ENCODE results near the gene TEKT3.

The TEKT3 gene
- total RNA-seq, result 0 to 0.24 reads per million in 2 experiments

- DNase-seq (ENCODE audit: low read depth), result no peak
Observed at GRCh38 chr17:15341385-15341849, at the start of gene TEKT3. Gene TEKT3, minus strand, starts transcription at chr17:15341597. Its CDS starts 10,012 bp downstream, at chr17:15331585.

DNA sequence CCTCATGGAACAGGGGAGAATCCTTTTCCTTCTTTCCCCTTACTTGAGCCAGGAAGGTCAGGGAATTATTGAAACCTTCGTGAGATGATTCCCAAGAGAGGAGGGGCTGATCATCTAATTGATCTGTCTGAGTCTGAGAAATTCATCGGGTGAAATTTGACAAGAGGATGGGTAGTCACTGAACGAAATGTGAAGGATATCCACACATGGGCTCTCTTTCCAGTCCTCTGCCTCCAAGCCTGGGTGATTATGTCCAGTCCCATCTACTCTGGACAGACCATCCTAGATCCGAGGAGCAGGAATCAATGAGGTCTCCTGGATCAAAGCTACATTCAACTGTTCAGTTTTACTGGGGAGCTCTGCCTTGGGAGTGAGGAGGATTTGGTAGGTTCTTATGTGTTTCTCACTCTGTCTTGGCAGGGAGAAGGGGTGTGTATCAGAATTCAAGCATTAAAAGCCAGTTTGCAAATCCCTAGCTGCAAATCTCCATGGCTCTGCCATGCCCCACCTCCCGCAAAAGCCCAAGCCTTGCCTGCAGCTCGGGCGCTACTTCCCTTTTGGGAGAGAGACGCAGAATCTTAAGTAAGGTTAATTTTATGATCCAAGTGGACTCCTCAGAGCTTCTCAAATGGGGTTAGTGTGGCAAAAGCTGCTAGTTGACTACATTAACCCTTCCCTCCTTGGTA, 47.1 kb upstream of the TEKT3 start:
- no peak for DNase-seq (ENCODE audit: low read depth)

- DNase-seq (ENCODE audit: low read depth), result no peak
Observed at GRCh38 chr17:15386083-15386482, 44.7 kb upstream of the TEKT3 start.

DNA sequence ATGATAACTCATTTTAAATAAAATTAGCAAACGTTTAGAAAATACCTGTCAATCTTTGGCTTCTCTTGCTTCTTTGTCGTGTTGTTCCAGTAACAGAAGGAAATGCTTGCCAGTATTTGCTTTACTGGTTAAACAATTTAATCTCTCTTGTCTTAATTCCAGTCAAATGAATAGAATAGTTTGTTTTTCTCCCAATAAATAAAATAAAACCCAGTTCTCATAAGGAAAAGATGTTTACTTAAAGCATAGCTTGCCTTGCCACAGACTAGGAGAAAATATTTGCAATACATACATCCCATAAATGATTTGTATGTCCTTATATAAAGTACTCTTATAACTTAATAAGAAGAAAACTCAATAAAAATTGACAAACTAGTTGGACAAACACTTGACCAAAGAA, 43.9 kb upstream of the TEKT3 start:
- no peak for DNase-seq (ENCODE audit: low read depth)

- no peak for DNase-seq (ENCODE audit: low read depth)
Observed at GRCh38 chr17:15384142-15384787, 42.9 kb upstream of the TEKT3 start.

DNA sequence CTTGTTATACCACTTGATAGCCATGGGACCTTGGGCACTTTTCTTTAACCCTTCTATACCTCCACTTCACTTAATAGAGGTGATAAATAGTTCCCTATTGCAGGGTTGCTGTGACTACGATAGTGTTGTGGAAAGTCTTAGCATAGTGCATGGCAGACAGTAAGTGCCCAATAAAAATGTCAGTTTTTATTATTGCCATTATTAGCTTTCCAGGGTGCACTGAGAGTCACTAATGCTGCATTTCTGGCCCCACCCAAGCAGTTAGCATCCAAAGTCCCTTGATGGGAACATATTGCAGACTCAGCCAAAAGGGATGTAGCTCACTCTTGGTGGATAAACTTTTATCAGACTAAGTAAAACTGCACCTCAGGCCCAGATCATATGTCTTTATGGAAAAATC, 41.5 kb upstream of the TEKT3 start:
- DNase-seq (ENCODE audit: low read depth), result no peak

GRCh38 chr17:15381707-15382106, 40.3 kb upstream of the TEKT3 start:
- DNase-seq (ENCODE audit: low read depth), result no peak

DNA sequence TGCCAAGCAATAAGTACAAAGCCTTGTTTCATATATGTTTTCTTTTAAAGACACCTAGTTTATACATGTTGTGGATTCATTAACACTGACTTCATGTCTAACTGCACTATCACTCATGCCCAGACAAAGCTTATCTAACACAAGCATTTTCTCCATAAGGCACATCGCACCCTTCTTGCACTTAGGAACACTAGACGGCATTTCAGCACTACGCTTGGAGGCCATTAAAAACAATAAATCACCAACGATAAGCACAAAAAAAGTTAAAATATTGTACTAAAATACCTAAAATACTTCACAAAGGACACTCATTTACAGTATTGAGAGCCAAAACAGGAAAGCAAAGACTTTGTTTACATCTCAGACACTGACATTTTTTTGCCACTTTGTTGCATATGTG, 39.0 kb upstream of the TEKT3 start:
- no peak for DNase-seq (ENCODE audit: low read depth)

- DNase-seq (ENCODE audit: low read depth), result no peak
Observed at GRCh38 chr17:15379659-15380058, 38.3 kb upstream of the TEKT3 start.

GRCh38 chr17:15378243-15378642, 36.8 kb upstream of the TEKT3 start:
- DNase-seq (ENCODE audit: low read depth), result no peak

DNA sequence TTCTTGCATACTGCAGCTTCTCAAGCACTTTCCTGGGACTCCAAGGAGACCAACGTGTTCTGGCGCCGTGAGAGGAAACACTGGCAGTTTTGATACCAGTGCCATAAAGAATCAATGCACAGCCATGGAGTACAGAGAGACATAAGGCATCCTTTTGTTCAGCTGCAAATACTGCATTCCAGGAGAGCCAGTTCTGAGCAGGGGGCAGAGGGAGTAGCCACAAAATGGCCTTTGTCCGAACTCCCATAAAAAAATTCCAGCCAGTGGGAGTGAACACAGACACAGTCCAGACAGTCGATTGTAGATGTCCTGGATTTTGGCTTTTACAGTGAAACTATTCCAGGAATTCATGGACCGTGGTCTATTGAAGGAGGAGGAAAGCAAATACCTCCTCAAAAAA, 36.2 kb upstream of the TEKT3 start:
- no peak for DNase-seq (ENCODE audit: low read depth)

GRCh38 chr17:15377200-15377599, 35.8 kb upstream of the TEKT3 start:
- DNase-seq (ENCODE audit: low read depth), result no peak

DNA sequence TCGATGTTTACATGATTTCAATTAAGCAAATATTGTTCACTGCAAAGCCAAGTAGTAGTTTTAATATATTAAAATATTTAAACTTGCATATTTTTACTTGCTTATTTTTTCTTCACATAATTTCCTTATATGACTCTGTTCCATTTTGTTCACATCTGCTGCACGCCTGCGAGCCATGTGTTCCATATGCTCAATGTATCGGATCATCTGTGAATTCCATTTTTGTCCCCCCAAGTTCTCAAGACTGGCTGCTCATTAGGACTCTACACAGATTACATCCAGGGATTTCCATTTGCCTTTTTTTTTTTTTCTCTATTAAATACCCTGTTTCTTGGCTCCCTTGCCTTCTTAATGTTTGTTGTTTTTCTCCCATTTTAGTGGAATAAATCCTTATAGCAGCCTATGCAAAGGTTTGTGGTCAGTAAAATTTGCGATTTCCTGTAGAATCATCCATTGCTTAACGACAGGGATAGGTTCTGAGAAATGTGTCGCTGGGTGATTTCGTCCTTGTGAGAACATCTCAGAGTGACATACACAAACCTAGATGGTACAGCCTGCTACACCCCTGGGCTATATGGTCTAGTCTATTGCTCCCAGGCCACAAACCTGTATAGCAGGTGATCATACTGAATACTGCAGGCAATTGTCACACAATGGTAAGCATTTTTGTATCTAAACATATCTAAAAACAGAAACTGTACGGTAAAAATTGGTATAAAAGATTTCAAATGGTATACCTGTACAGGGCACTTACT, 30.2 kb upstream of the TEKT3 start:
- no peak for DNase-seq (ENCODE audit: low read depth)

- DNase-seq (ENCODE audit: low read depth), result no peak
Observed at GRCh38 chr17:15368600-15368999, 27.2 kb upstream of the TEKT3 start.

DNA sequence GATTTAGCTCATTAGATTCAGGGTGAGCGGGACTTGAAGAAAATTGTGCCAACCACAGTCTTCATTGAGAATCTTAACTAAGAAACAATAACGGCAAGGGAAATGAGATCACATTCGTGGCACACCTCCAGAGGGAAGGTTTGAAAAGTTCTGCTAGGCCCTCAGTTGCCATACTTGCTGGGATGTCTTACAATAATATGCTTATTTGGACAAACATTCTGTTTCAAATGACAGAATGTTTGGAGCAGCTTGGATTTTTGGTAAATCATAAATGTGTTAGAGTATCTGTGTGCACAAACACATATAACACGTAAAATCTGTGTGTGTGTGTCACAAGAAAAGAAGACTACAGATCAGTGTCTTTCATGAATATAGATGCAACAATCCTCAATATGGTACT, 24.6 kb upstream of the TEKT3 start:
- no peak for DNase-seq (ENCODE audit: low read depth)

DNA sequence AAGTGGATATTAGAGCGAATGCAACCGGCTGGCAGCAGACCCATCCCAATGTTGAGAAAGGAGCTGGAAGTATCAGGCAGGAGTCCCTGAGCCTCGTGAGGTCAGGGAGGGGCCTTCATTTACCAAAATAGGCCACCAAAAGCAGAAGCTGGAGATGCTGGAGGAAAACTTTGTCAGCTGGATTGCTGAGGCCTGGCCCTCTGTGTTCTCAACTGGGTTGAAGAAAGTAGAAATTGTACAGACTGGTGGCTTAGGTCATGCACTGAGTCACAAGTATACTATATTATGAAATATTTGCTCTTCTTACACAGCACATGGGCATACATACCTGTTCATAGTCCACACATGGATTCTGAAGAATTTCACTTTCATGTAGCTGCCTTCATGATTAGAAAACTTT, 23.2 kb upstream of the TEKT3 start:
- no peak for DNase-seq (ENCODE audit: low read depth)

- DNase-seq (ENCODE audit: low read depth), result no peak
Observed at GRCh38 chr17:15363702-15364101, 22.3 kb upstream of the TEKT3 start.

DNA sequence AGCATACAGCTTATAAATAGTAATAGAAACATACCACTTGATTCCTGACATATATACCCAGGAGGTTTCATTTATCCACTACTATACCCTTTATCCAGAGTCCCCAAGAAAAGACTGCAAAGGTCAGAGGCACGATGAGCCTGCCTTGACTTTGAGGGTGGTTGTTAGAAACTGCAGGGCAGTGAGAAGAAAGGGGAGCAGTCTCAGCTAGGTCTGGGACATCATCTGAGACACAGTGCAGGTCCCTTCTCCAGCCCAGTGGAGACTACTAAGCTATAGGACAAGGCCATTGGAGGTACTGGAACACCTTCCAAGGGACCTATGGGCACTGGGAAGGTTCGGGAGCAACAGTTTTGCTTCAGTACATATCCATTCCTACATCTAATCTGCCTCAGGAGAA, 20.2 kb upstream of the TEKT3 start:
- DNase-seq (ENCODE audit: low read depth), result no peak

GRCh38 chr17:15361151-15361550, 19.8 kb upstream of the TEKT3 start:
- no peak for DNase-seq (ENCODE audit: low read depth)

DNA sequence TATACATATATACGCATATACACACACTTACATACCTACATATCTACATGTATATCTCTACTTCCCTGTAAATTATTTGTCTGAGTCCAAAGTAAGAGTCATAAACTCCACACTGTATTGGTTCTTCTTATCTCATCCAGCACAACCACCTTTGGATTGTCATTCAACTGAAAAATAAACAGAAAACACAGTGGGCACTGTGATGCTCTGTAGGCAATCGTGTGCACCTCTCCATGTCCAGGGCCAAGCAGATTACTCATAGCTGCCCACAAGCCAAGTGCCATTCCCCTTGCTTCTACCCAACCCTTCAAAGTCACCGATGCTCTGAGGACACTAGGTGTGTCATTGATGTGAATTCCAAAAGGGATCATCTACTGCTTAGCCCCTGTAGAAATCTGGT, 12.9 kb upstream of the TEKT3 start:
- no peak for DNase-seq (ENCODE audit: low read depth)

- no peak for DNase-seq (ENCODE audit: low read depth)
Observed at GRCh38 chr17:15351925-15352324, 10.5 kb upstream of the TEKT3 start.

GRCh38 chr17:15351478-15351840, 10.1 kb upstream of the TEKT3 start:
- DNase-seq (ENCODE audit: low read depth), result no peak

Data from T follicular helper cell (primary cell).